IMR-90 (cell line): Measurements from ENCODE around the gene MLEC. TPM values are rescaled to one million over a fixed set of nuclear protein-coding genes. Genes with fewer than 3 reads are reported as not detected.
A peak's percentile ranks its signal among the peaks of the same experiment; 100 is the strongest.

Experiments
- ATAC-seq: fragments of 200-7000 bp; cut with Tn5 transposase; 2 replicates; pipeline ENCODE4 v1.9.1; 2020; ENCODE audit warnings: low read depth, mild to moderate bottlenecking, moderate library complexity
- BruUV-seq: library from RNA; stranded (reverse); fragments of 400-500 nt; replicated peaks from 2 replicates; lab custom pipeline; 2021; lab: Mats Ljungman, UMichigan
- CTCF ChIA-PET: fragments of 300-600 bp; formaldehyde crosslinking; extraction: SDS; loops from one replicate; lab custom pipeline; 2021; ENCODE audit warnings: antibody characterized with exemption; lab: Yijun Ruan, JAX
- POLR2A ChIA-PET: fragments of 300-600 bp; sonication (Branson Sonifier 250); formaldehyde crosslinking; loops from one replicate; lab custom pipeline; 2022; ENCODE audit warnings: antibody characterized with exemption; ENCODE audit not compliant: unreplicated experiment; lab: Charles Lee
- DNase-seq: peaks from one replicate; pipeline ENCODE4 v3.0.0; 2013
- H2AFZ ChIP-seq: replicated peaks from 2 replicates; pipeline ENCODE3; 2013; ENCODE audit warnings: low read length, mild to moderate bottlenecking; ENCODE audit not compliant: poor library complexity
- H2AK5ac ChIP-seq: 2 replicates; pipeline ENCODE4 v1.6.1; 2013; ENCODE audit warnings: low read depth, low read length, inconsistent platforms
- H2AK9ac ChIP-seq: replicated peaks from 2 replicates; pipeline ENCODE3; 2013; ENCODE audit warnings: mild to moderate bottlenecking, low read depth, low read length, moderate library complexity; ENCODE audit not compliant: poor library complexity
- H2BK120ac ChIP-seq: 2 replicates; pipeline ENCODE4 v1.6.1; 2013; ENCODE audit warnings: low read depth, low read length, inconsistent platforms
- H2BK15ac ChIP-seq: 3 replicates; pipeline ENCODE4 v1.6.1; 2013; ENCODE audit warnings: low read depth, low read length, inconsistent platforms
- H2BK20ac ChIP-seq: 2 replicates; pipeline ENCODE4 v1.6.1; 2013; ENCODE audit warnings: low read depth, mild to moderate bottlenecking, inconsistent platforms, low read length, moderate library complexity
- H2BK5ac ChIP-seq: 2 replicates; pipeline ENCODE4 v1.6.1; 2013; ENCODE audit warnings: mild to moderate bottlenecking, low read depth, low read length, inconsistent platforms; ENCODE audit not compliant: poor library complexity, severe bottlenecking
- H3K14ac ChIP-seq: replicated peaks from 2 replicates; pipeline ENCODE4 v1.6.1; 2013; ENCODE audit warnings: low read depth, low read length, inconsistent platforms
- H3K18ac ChIP-seq: 2 replicates; pipeline ENCODE4 v1.6.1; 2013; ENCODE audit warnings: low read depth, low read length, control low read depth
- H3K23ac ChIP-seq: 2 replicates; pipeline ENCODE4 v1.6.1; 2013; ENCODE audit warnings: low read depth, low read length, inconsistent platforms
- H3K27ac ChIP-seq: 2 replicates; pipeline ENCODE4 v1.5.1; 2013; ENCODE audit warnings: mild to moderate bottlenecking, control low read depth, low read length; ENCODE audit not compliant: insufficient read depth
- H3K27me3 ChIP-seq: 2 replicates; pipeline ENCODE4 v1.6.1; 2013; ENCODE audit warnings: low read length; ENCODE audit not compliant: control insufficient read depth, insufficient read depth
- H3K36me3 ChIP-seq: 2 replicates; pipeline ENCODE4 v1.6.1; 2013; ENCODE audit warnings: low read length, mixed read lengths; ENCODE audit not compliant: control insufficient read depth, insufficient read depth
- H3K4ac ChIP-seq: 2 replicates; pipeline ENCODE4 v1.6.1; 2013; ENCODE audit warnings: low read depth, low read length, inconsistent platforms
- H3K4me1 ChIP-seq: 2 replicates; pipeline ENCODE4 v1.6.1; 2013; ENCODE audit warnings: low read length, mixed read lengths; ENCODE audit not compliant: control insufficient read depth, insufficient read depth
- H3K4me2 ChIP-seq: 2 replicates; pipeline ENCODE4 v1.6.1; 2013; ENCODE audit warnings: low read depth, mild to moderate bottlenecking, control low read depth, low read length, moderate library complexity
- H3K4me3 ChIP-seq: 2 replicates; pipeline ENCODE4 v1.5.1; 2013; ENCODE audit warnings: low read depth, mild to moderate bottlenecking, control low read depth, low read length, moderate library complexity; ENCODE audit not compliant: insufficient read depth
- H3K56ac ChIP-seq: 2 replicates; pipeline ENCODE4 v1.6.1; 2013; ENCODE audit warnings: low read length, inconsistent platforms; ENCODE audit not compliant: insufficient read depth; ENCODE audit errors: extremely low read depth
- H3K79me1 ChIP-seq, 2 experiments: 2 replicates each; pipeline ENCODE4 v1.6.1; 2013; ENCODE audit warnings: low read length in 2 of 2, inconsistent platforms in 1 of 2, low read depth in 1 of 2
- H3K9ac ChIP-seq: 2 replicates; pipeline ENCODE4 v1.6.1; 2013; ENCODE audit warnings: low read depth, low read length, control low read depth
- H3K9me1 ChIP-seq: 2 replicates; pipeline ENCODE4 v1.6.1; 2013; ENCODE audit warnings: low read length, inconsistent platforms; ENCODE audit not compliant: insufficient read depth
- H3K9me3 ChIP-seq: 2 replicates; pipeline ENCODE4 v1.6.1; 2013; ENCODE audit warnings: low read length; ENCODE audit not compliant: control insufficient read depth, insufficient read depth
- H4K20me1 ChIP-seq: 2 replicates; pipeline ENCODE4 v1.6.1; 2013; ENCODE audit warnings: low read length, inconsistent platforms; ENCODE audit not compliant: insufficient read depth
- H4K5ac ChIP-seq: 2 replicates; pipeline ENCODE4 v1.6.1; 2013; ENCODE audit warnings: mild to moderate bottlenecking, low read depth, low read length, control low read depth
- H4K8ac ChIP-seq, 2 experiments: 2 replicates each; pipeline ENCODE4 v1.6.1; 2013; ENCODE audit warnings: low read depth in 2 of 2, low read length in 2 of 2, control low read depth in 1 of 2, inconsistent platforms in 1 of 2
- H4K91ac ChIP-seq: 2 replicates; pipeline ENCODE4 v1.6.1; 2013; ENCODE audit warnings: low read depth, low read length, inconsistent platforms; ENCODE audit not compliant: insufficient read depth
- CEBPB ChIP-seq: IDR thresholded peaks from 2 replicates; pipeline ENCODE4 v1.6.1; 2012; ENCODE audit warnings: low read depth, low read length, improper control_type of control experiment
- FOS ChIP-seq: fragments of 150-350 bp; IDR thresholded peaks from 2 replicates; pipeline ENCODE4 v1.6.1; 2016; ENCODE audit warnings: low read depth, low read length
- WGBS, 2 experiments: methylation state at CpG; one replicate each; pipeline versions ENCODE4 v1.1.5 to v1.1.7; 2013; ENCODE audit warnings: missing lambda C conversion rate in 2 of 2; ENCODE audit not compliant: insufficient read length in 1 of 2; ENCODE audit errors: extremely low coverage in 2 of 2; 5-methylcytosine and 5-hydroxymethylcytosine counted together
- dilution Hi-C: fragments of 300-500 bp; cut with HindIII; formaldehyde crosslinking; loops from one replicate; pipeline ENCODE4 v1.14.3; 2018; ENCODE audit warnings: low sequenced_read_pairs; ENCODE audit not compliant: unreplicated experiment
- in situ Hi-C: fragments of 300-500 bp; cut with MboI; formaldehyde crosslinking; loops from 3 replicates; pipeline ENCODE4 v1.14.3; 2019; ENCODE audit warnings: low sequenced_read_pairs, inconsistent platforms, mixed read lengths
- intact Hi-C: fragments of 100-400 bp; cut with micrococcal nuclease; formaldehyde crosslinking; loops from 2 replicates; pipeline ENCODE4 v1.10.0; 2022
- polyA plus RNA-seq, 3 experiments: library from polyadenylated mRNA; depleted of rRNA; stranded (reverse); fragments of >200 nt; gene quantifications; 2 replicates each; pipeline ENCODE4 v1.2.3, GENCODE V29; 2012; ENCODE audit warnings: low replicate concordance in 1 of 3
- total RNA-seq: library from RNA; depleted of rRNA; stranded (reverse); fragments of >200 nt; gene quantifications from 2 replicates; pipeline ENCODE4 v1.2.3, GENCODE V29; 2012
- TF ChIP-seq, protein P1 (sequence below): fragments of 150-350 bp; IDR thresholded peaks from 2 replicates; pipeline ENCODE4 v1.6.1; 2016; ENCODE audit warnings: low read depth, mild to moderate bottlenecking, low read length, moderate library complexity, borderline replicate concordance

MLEC gene
- total and polyA plus RNA-seq, 2 of the 4 experiments (the other 2 are of a cell fraction): 44.1 to 137 TPM

GRCh38 chr12:120720234-120720986, 33.5 kb downstream of the MLEC start (continued):
- TF ChIP-seq FOS: no peak

GRCh38 chr12:120720987-120721801, 34.2 kb downstream of the MLEC start:
- 100% methylated on average over 3 of the region's 10 CpGs; no CpG with 5 or more reads in 1 of the 2 experiments for WGBS, 2 experiments
- H4K8ac ChIP-seq: no peak overlapping the region
- no peak for ATAC-seq
- H3K27ac ChIP-seq: no peak overlapping the region
- H3K14ac ChIP-seq: no peak overlapping the region
- H4K91ac ChIP-seq: no peak overlapping the region
- H2BK15ac ChIP-seq: no peak overlapping the region
- no peak overlapping the region for H2BK20ac ChIP-seq
- H3K9me3 ChIP-seq: no peaks in the 10 kb centered on the region
- H2AK9ac ChIP-seq: no peak overlapping the region
- H2BK120ac ChIP-seq: no peak overlapping the region
- in situ Hi-C loops (no loop called here), intact Hi-C loops (no loop called here), dilution Hi-C loops (no loop called here)
- peaks cover 13% of the 10 kb centered on the region; the same call in 1 of the 2 replicates for H3K4me1 ChIP-seq
- no peak overlapping the region for H2AK5ac ChIP-seq
- no peak overlapping the region for H2AFZ ChIP-seq
- TF ChIP-seq, protein P1, sequence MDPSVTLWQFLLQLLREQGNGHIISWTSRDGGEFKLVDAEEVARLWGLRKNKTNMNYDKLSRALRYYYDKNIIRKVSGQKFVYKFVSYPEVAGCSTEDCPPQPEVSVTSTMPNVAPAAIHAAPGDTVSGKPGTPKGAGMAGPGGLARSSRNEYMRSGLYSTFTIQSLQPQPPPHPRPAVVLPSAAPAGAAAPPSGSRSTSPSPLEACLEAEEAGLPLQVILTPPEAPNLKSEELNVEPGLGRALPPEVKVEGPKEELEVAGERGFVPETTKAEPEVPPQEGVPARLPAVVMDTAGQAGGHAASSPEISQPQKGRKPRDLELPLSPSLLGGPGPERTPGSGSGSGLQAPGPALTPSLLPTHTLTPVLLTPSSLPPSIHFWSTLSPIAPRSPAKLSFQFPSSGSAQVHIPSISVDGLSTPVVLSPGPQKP: no peak
- peak; percentile 59; the same call in 1 of the 2 replicates for TF ChIP-seq CEBPB
- no peaks in the 10 kb centered on the region for H3K27me3 ChIP-seq
- no peak overlapping the region for H3K4me2 ChIP-seq
- H4K20me1 ChIP-seq: no peaks in the 10 kb centered on the region
- no TSS peak for BruUV-seq
- no peak overlapping the region for H3K9ac ChIP-seq
- H3K18ac ChIP-seq: no peak overlapping the region
- DNase-seq: no peak
- peaks cover 16 to 35% of the 10 kb centered on the region in 2 experiments; a peak in 3 of 4 replicates for H3K79me1 ChIP-seq
- peaks cover 15% of the 10 kb centered on the region for H3K9me1 ChIP-seq
- H3K36me3 ChIP-seq: peaks cover 41% of the 10 kb centered on the region
- CTCF ChIA-PET: interaction anchor here (0.5 to 0.9 kb wide), 3 partner anchors 138 to 251 kb away, joined by 3 to 5 read pairs (median 3); no protein-coding TSS in a partner anchor
- no peak overlapping the region for H3K4me3 ChIP-seq
- H4K5ac ChIP-seq: no peak overlapping the region
- H3K56ac ChIP-seq: no peak overlapping the region
- no peak overlapping the region for H3K23ac ChIP-seq
- H2BK5ac ChIP-seq: no peak overlapping the region
- no peak overlapping the region for H3K4ac ChIP-seq
- POLR2A ChIA-PET: no interaction called here
